GM19395 (cell line): ENCODE results near the gene MYO18B.

Experiments
- ATAC-seq: cut with Tn5 transposase; IDR thresholded peaks from one replicate; pipeline ENCODE4 v1.9.1; 2021; ENCODE audit warnings: mild to moderate bottlenecking, moderate library complexity; ENCODE audit not compliant: unreplicated experiment

The MYO18B gene

DNA sequence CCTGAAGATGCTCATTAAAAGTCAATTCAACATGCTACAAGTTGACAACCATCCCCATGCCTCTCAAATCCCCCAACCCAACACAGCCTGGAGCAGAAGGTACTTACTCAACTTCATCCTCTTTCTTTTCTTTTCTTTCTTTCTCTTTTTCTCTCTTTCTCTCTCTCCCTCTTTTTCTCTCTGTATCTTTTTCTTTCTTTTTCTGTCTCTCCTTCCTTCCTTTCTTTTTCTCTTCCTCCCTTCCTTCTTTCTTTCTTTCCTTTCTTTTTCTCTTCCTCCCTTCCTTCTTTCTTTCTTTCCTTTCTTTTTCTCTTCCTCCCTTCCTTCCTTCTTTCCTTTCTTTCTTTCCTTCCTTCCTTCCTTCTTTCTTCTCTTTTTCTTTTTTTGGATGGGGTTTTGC lies 291.6 kb downstream of the MYO18B start:
- no peak for ATAC-seq

DNA sequence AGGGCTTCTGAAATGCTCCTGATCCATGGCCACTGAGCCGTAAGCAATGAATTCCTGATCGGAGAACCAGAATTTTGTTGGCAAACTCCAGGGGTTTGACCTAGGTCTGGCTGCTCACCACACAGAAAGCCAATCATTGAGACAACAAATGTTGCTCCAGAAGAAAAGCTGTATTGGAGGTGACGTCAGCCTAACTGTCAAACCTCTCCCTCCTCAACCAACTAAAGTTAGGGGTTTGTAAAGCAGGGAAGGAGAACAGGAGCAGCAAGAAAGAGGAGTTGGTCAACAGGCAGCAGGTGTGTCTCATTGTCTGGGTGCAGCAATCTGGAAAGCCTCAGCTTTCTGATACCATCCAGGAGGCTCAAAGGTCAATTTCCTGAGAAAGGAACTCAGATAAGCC lies 293.5 kb downstream of the MYO18B start:
- no peak for ATAC-seq

DNA sequence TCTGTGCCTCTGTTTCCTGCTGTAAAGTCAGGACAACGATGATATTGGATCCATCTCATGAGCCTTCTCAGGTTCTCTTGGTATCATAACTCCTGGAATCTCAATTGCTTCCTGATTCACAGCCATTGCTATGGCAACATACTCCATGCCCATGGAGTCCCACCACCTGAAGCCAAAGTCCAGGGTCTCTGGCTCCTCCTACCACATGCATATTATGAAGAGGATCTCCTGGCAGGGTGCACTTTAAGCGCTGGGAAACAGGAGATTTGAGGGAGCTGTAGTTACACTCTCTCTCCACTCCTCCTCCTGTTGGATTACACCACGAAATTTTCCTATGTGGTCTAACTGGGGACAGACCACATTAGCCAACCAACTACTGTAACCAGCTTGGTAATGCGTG lies 296.4 kb downstream of the MYO18B start:
- no peak for ATAC-seq

DNA sequence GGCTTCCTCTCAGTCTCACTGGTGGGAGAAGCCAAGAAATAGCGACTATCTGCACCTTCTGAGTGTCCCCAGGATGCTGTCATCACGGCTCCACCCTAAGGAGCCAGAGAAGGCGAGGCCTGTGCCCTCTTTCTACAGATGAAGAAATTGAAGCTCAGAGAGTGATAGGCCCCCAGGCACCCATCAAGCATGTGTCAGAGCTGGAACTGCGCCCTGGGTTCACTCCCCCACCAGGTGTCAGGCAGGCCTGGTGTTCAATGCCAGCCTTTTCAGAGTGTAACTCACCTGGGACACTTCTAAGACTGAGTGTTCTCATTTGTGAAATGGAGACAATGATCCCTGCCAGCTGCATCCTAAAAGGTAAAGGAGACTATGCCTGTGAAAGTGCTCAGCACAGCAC lies 299.9 kb downstream of the MYO18B start:
- ATAC-seq, result no peak

DNA sequence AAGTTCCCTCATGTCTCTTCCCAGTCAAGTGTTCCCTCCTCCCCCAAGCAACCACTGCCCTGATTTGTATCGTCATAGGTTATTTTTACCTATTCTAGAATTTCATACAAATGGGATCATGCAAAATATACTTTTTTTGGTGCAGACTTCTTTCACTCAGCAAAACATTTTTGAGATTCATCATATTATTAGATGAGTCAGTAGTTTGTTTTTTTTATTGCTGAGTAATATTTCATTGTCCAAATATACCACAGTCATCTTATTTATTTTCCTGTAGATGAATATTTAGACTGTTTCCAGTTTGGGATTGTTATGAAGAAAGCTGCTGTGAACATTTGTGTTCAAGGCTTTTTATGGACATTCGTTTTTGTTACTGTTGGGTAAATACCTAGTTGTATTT lies 301.0 kb downstream of the MYO18B start:
- no peak for ATAC-seq

DNA sequence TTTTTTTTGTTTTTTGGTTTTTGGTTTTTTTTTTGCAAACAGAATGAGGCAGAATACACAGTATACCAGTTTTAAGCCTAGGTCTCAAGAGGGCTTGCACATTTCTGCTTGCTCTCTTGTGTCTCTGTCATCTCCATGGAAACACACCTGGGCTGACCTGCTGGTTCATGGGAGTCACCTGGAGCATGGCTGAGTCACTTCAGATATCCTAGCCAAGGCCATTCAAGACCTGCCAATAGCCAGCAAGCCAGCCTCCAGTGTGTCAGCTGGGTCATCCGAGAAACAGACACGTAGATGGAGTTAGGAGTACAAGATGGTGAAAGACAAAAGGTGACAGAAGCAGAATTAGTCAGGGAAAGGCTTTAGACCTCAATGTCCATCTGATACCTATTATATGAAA lies 303.1 kb downstream of the MYO18B start:
- ATAC-seq, result no peak

DNA sequence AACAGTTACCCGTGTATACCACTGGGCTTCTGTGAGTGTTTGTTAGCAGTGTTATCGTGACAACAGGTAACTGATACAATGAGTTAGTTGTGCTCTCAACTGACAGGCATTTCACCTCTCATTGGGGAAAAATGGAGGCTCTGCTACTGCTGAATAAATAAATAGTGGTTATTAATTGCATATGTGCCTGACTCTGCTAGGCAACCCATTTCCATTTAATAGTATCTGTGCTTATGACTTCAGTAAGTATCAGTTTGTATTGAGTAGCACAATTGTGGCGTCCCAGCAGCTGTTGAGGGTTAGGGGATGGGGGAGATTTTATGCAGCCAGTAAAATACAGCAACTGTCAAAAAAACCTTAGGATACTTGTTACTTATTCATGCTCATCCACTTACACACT lies 303.9 kb downstream of the MYO18B start:
- ATAC-seq, result no peak

DNA sequence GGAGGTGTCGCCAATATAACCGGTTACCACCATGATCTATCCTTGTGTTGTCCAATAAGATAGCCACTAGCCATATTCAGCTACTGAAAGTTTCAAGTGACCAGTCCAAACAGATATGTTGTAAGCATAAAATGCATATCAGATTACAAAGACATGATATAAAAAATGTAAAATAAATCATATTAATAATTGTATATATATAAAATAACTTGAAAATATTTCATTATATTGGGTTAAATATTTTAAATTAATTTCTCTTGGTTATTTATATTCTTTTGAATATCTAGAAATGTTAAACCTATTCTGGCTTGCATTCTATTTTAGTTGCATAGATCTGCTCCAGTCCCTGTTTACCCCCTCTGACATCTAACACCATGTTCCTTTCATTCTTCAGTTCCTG lies 305.5 kb downstream of the MYO18B start:
- no peak for ATAC-seq

DNA sequence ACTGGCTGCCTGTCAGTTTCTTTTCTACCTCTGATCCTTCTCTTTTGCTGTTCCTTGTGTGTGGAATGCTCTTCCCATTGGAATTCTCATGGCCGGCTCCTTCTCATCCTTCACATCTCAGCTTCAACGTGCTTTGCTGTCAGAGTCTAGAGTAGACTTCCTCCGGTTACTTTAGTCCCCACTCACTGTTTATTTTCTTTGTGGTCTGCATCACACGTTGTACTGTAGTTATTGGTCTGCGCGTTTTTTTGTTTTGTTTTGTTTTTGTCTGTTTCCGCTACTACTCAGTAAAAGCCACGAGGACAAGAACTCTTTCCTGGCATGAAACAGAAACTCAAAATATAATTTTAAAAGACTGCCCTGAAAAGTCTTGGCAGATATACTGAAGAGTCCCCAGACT lies 305.9 kb downstream of the MYO18B start:
- no peak for ATAC-seq

DNA sequence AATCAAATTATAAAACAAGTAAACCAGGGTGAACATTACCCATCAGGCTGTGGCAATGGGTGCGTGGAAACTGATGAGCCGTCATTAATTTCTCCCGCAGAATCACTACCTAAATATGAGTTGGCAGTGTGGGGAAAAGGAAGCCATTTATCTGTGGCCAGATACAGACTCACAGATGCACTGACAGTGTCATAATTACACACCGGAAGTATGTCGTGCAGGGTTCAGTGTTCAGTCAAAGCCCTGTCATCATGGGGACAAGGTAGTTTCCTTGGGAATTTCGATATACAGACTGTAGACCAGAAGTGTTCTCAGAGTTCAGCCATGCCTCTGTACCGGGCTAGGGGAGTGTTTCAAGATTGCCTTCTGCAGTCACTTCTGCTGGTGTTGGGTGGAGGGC lies 308.1 kb downstream of the MYO18B start:
- ATAC-seq, result no peak

DNA sequence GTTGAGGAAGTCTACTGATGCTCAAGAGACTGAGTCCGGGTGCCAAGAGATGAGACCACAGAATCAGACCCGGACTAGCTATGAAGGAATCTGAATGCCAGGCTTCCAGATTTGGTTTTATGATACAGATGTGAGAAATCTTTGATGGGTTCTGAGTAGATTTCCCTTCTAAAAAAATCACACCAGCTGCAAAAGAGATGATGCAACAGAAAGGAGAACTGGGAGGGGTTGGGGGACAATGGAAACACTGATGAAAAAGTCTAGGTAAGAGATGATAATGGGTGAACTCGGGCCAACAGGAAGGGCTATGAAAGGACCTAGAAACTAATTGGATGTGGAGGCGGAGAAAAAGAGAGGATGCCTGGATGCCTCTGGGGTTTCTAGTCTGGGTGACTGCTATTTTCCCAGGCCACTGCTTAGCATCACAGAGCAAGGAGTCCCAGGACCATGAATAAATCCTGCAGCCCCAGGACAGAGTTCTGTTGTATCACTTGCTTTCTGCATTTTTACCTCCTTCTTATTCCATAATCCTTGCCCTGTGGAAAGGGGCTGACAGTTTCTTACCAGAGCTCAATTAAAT lies 311.8 kb downstream of the MYO18B start:
- ATAC-seq, result no peak

DNA sequence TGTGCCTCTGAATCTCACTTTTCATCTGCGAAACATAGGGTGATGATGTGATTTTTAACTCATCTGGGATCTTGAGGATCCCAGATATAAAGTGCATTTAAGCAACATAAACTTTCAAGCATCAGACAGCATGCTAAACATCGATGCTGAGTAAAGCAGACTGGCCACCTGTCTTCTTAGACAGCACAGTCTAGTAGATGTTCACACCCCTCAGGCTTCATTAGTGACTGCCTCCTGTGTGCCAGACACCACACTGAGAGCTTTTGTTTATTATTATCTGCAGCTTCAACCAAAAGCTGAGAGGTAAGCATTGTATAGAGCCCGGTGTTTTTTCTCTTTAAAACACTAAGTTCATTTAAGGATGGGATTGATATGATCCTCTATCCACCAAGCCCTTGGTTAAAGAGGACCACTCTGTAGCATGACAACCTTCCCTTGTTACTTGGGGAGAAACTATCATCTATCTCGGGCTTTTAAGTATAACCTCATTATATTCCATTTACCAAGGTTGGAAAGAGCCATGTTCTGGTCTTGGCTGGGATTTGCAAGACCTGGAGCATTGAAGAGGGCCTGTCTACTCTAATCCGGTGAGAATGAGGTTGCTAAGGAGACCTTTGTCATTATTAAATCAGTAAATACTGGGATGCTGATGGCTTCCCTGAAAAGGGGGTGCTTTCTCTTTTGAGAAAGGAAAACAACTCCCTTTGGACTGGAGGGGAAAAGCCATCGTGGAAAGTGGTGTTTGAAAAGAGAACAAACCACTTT lies 313.0 kb downstream of the MYO18B start:
- no peak for ATAC-seq

DNA sequence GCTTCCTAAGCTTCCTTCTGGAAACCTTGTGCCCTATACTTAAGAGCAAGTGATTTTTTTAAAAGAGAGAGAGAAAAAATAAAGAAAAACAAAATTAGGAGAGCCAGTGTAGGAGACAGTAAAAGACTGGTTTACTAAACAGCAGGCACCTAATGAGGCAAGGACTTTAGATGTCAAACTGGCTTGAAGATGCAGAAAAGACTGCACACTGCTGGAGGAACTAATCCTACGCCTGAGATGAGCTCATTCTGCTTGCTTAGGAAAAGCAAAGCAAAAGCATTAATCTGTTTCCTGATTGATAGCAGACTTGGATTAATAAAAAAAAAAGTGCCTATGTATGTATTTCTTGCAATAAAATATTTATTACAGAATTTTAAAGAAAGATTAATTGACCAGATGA lies 313.7 kb downstream of the MYO18B start:
- ATAC-seq, result no peak

DNA sequence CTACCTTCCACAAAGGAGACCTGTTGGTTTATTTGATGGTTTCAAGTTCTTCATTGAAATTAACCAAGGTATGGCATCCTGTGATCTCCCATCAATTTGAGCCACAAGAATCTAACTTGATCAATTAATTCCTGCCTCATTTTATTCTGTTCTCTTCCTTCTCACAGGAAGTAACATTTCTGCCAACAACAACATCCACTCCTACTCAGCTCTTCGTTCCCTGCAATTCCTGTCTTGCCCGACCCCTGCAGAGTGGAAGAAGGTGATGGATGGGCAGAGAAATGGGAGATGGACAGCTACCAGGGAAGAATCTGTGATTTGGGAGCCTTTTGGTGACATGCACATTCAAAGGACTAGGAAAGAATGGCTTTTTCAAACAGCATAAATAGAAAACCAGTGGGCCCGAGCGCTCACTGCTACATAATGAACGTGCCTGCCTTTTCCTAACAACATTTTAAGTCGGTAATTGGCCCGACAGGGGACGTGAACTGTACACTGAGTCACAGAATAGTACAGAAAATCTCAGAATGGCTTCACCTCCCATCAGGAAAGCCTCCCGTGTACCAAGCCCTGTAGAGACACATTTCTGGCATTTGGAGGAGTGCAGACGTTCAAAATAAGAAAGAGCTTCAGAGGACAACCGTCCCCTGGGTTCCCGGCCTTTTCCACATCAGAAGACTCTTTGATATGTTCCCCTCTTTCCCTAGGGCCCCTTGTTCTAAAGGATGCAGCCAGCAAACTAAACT lies 314.6 kb downstream of the MYO18B start:
- no peak for ATAC-seq

DNA sequence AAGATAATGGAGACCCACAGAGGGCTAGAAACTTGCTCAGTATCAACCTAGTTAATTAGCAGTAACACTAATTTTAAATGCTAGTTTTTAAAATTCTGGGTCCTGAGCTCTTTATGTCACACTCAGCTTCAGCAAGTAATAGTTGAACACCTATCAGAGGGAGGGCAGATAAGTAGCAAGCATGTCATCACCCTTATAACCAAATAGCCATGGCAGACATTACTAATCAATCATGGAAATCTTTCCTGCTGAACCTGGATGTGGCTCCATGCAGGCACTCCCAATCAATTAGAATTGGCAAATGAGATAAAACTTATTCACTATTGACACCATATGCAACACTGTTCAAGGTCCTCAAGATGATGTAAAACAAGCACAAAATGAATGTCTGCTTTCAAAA lies 315.7 kb downstream of the MYO18B start:
- ATAC-seq, result no peak

DNA sequence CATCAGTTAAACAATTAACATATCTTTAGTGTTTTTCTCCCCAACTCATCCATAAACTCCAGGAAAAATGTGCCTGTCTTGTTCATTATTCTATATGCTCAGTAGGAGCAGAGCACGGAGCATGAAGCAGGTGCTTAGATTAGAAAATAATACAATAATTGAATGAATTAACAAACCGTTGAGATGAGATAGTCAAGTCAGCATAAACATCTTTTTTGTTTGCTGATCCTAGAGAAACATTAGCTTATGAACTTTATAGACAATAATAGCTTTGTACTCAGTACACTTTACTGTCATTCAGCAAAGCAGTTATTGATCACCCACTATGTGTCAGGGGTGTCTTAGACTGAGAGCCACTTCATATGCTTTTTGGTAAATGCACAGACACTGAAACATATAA lies 322.1 kb downstream of the MYO18B start:
- ATAC-seq, result no peak

DNA sequence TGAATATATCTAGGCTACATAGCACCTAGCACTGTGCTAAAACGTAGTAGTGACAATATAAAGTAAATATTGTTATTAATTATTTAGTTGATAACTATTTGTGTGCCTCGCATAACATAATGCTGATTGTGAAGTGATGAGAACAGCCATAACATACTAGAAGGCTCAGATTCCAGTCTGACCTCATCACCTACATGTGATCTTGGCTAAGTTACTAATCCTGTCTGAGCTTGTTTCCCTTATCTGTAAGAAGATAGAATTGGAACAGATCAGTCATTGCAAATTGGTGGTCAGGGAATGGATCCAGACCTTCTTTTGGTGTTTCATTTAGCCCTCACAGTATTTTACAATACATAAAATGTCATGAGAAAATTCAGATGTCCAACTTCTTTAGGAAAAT lies 323.9 kb downstream of the MYO18B start:
- no peak for ATAC-seq

DNA sequence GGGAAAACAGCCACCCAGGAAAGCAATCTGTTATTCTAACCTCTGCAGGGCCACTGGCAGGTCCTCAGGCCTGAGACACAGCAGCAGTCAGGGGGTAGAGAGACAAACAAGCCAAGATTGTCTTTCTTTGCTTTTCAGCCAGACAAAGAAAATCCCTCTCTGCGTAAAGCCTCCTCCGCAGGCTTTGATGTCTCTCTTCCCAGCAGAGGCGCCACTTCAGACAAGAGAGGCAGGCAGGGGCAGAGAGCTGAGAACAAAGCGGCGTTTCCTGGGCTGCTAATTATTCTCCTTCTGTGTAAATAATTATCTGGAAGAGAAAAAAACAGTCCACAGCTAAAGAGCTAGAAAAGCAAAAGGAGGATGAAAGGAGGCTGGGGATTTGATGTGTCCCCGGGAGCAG lies 324.5 kb downstream of the MYO18B start:
- ATAC-seq, result no peak

DNA sequence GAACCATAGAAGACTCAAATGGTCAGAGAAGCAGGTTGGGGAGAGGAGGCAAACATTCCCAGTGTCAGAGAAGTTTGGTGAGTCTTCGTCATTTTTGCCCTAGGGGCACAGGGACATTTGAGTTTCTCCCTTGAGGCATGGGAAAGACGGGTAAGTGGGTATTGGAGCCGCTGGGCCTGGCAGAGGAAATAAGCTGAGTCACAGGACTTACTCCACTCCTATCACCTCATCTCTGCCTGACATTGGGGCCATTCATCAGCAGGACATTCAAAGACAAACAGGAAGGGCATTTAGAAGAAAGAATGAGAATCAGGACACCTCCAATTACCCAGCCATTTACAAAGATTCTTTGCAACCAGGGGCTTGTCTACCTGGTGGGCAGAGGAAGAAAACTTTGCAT lies 326.6 kb downstream of the MYO18B start:
- ATAC-seq, result no peak

DNA sequence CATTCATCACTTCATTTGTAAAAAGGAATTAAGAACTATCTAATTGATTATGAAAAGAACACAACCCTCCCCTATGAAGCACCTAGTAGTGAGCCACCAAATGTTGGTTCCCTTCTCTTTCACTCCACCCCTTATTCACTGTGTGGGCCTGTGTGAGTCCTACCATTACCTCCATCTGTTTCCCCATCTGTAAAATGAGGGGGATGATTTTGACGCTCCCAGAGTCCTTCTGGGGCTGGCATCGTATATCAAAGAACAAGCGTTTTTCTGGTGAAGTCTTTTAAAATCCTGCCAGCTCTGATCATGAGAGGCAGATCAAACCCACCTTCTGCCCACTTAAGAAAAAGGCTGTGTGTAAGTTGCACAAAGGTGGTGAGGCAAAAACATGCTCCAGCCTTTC lies 330.6 kb downstream of the MYO18B start:
- ATAC-seq, result no peak

DNA sequence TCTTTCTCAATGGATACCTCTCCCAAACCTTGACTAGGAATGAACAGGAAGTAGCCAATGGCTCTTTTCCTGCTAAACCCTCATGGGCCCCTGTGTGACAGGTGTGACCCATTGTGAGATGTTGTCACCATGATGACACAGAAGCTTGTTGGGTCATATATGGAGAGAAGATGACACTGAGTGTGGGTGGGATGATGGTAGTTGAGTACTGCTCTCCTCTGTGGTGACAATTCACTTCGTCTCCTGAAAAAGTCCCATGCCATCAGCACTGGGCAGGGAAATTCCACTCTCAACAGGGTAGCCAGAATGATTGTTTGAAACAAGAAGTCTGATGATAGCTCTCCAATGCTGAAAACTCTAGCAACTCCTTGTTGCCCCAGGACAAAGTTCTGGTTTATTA lies 333.3 kb downstream of the MYO18B start:
- no peak for ATAC-seq

DNA sequence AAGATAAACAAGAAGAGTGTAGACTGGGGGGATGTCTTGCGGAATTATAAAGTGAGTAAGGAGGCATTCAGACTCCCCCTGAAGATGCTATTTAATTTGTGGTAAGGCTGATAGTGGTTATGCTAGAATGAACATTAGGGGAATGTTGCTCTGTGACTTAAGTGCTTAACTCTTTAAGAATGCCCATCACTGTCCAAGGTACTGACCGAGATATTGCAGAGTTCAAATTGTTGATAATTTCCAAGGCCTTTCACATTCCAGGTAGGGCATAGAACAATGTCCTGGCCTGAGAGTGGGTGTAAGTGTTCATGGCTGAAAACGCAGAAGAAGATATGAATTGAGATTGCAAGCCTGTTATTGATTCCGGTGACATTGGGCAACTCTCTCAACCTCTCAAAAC lies 337.0 kb downstream of the MYO18B start:
- no peak for ATAC-seq
